ENCODE measurements around the gene PEX12. TPM values are rescaled to one million over a fixed set of nuclear protein-coding genes. Genes with fewer than 3 reads are reported as not detected.

Gene PEX12
- total RNA-seq, 4 donors from 2014 or later: 5.3 to 15.9 (median 8.6) TPM

GRCh38 chr17:35607239-35607847 is 29.0 kb upstream of the PEX12 start:
- no peak for DNase-seq
- H3K9me3 ChIP-seq: no peaks in the 10 kb centered on the region
- no peaks in the 10 kb centered on the region for H3K27me3 ChIP-seq
- H3K4me1 ChIP-seq: no peaks in the 10 kb centered on the region
- no peak overlapping the region for H3K27ac ChIP-seq
- H3K36me3 ChIP-seq: no peaks in the 10 kb centered on the region
- H3K4me3 ChIP-seq: no peak overlapping the region
- TF ChIP-seq CTCF (IDR thresholded peaks at IDR 0.05) (no peak), POLR2A (IDR thresholded peaks at IDR 0.05) (no peak)
- intact Hi-C loops (cut with DNase I; ENCODE audit: low total_unique reads): no loop called here

- TF ChIP-seq POLR2A (IDR thresholded peaks at IDR 0.05) (no peak), CTCF (IDR thresholded peaks at IDR 0.05) (no peak)
- no peak for DNase-seq
- no peaks in the 10 kb centered on the region for H3K36me3 ChIP-seq
- no peaks in the 10 kb centered on the region for H3K27me3 ChIP-seq
- H3K4me1 ChIP-seq: no peaks in the 10 kb centered on the region
- H3K4me3 ChIP-seq: no peak overlapping the region
- no peaks in the 10 kb centered on the region for H3K9me3 ChIP-seq
- intact Hi-C loops (cut with DNase I; ENCODE audit: low total_unique reads): no loop called here
- no peak overlapping the region for H3K27ac ChIP-seq
These were observed 27.3 kb upstream of the PEX12 start for GRCh38 chr17:35605678-35606077.

- TF ChIP-seq POLR2A (IDR thresholded peaks at IDR 0.05): no peak
- TF ChIP-seq CTCF (IDR thresholded peaks at IDR 0.05): no peak
- intact Hi-C loops (cut with DNase I; ENCODE audit: low total_unique reads): no loop called here
- no peaks in the 10 kb centered on the region for H3K36me3 ChIP-seq
These were observed 25.3 kb upstream of the PEX12 start for GRCh38 chr17:35603674-35604073.

GRCh38 chr17:35597604-35598003 is 19.2 kb upstream of the PEX12 start:
- no peak for TF ChIP-seq CTCF (IDR thresholded peaks at IDR 0.05)
- no peak for TF ChIP-seq POLR2A (IDR thresholded peaks at IDR 0.05)
- no peak for DNase-seq
- no peaks in the 10 kb centered on the region for H3K27me3 ChIP-seq
- H3K27ac ChIP-seq: no peak overlapping the region
- no peaks in the 10 kb centered on the region for H3K36me3 ChIP-seq
- H3K4me1 ChIP-seq: no peaks in the 10 kb centered on the region
- intact Hi-C loops (cut with DNase I; ENCODE audit: low total_unique reads): no loop called here
- H3K9me3 ChIP-seq: no peaks in the 10 kb centered on the region
- H3K4me3 ChIP-seq: no peak overlapping the region

More at GRCh38 chr17:35603674-35604073, 25.3 kb upstream of the PEX12 start:
- H3K4me1 ChIP-seq: no peaks in the 10 kb centered on the region
- no peak overlapping the region for H3K4me3 ChIP-seq
- no peak overlapping the region for H3K27ac ChIP-seq
- H3K27me3 ChIP-seq: no peaks in the 10 kb centered on the region
- H3K9me3 ChIP-seq: no peaks in the 10 kb centered on the region
- DNase-seq: no peak

- intact Hi-C loops (cut with DNase I; ENCODE audit: low total_unique reads): no loop called here
- no peaks in the 10 kb centered on the region for H3K36me3 ChIP-seq
- H3K4me3 ChIP-seq: no peak overlapping the region
These were observed 18.3 kb upstream of the PEX12 start for GRCh38 chr17:35596530-35597233.

More at GRCh38 chr17:35596530-35597233, 18.3 kb upstream of the PEX12 start:
- no peaks in the 10 kb centered on the region for H3K27me3 ChIP-seq
- TF ChIP-seq POLR2A (IDR thresholded peaks at IDR 0.05) (no peak), CTCF (IDR thresholded peaks at IDR 0.05) (no peak)
- DNase-seq: no peak
- H3K27ac ChIP-seq: no peak overlapping the region
- H3K9me3 ChIP-seq: no peaks in the 10 kb centered on the region
- no peaks in the 10 kb centered on the region for H3K4me1 ChIP-seq

Measured in uterus (tissue), 4 donors.